ENCODE measurements around the gene IGLON5. TPM values are rescaled to one million over a fixed set of nuclear protein-coding genes. Genes with fewer than 3 reads are reported as not detected.

The IGLON5 gene
- total RNA-seq, 4 donors from 2014 or later = 0.27 TPM; not detected in 3

DNA sequence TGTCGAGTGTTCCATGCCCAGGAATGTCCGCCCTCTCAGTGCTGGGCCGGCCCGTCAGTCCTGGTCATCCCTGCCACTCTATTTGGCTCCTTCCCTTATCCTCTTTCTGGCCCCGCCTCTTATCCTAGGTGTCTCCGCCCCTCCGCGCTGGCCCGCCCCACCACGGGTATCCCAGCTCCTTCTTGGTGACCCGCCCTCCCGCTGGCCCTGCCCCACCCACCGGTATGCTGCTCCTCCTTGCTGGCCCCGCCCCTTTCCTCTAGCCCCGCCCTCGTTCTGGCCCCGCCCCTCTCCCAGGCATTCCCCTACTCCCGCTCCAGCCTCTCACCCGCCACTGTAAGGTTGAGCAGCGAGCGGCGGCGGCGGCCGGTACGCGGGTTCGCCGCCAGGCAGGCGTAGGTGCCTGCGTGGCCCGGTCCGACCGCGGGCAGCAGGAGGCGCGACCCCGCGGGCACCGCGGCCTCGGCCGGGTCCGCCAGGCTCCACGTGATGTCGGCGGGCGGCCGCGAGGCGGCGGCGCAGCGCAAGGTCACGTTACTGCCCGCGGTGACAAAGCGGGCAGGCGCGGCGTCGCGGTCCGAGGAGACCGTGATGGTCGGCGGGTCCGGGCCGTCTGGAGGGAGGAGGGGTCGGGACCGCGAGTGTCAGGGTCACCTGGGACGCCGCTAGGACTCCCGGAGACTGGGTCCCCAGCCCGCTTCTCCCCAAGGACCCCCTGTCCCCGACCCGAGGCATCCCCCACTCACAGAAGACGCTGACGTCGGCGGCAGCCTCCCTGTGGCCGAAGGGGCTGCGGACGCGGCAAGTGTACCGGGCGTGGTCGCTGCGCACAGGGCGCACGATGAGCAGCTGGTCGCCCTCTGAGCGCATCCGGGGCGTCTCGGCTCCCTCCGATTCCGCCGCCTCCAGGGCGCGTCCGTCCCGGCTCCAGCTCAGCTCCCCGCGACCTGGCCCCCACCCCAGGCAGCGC is 28.5 kb downstream of the IGLON5 start:
- peak; percentile 99 for DNase-seq
- 0 to 1% methylated on average over 4 to 93 of the region's 107 CpGs for WGBS, 2 donors (ENCODE audit: low coverage in 1 of 2)

GRCh38 chr19:51341066-51341465 is 29.6 kb downstream of the IGLON5 start:
- intact Hi-C loops (cut with DNase I; ENCODE audit: low total_unique reads) = no loop called here
- WGBS, 2 donors (ENCODE audit: low coverage in 1 of 2) = 92% methylated on average over 18 of the region's 18 CpGs; no CpG with 5 or more reads in 1 of the 2 donors
- in situ Hi-C loops (cut with MboI; ENCODE audit: low pct_ligation_motif_present in 1 of 4, low pct_unique_long_range_greater_than_20kb in 1 of 4, low sequenced_read_pairs in 3 of 4) = loop anchor here in 1 of 4 donors (25.0 kb wide), 1 partner anchor 96 kb away; no protein-coding TSS in a partner anchor
- H3K27me3 ChIP-seq = no peaks in the 10 kb centered on the region
- no peak for TF ChIP-seq POLR2A (IDR thresholded peaks at IDR 0.05)
- TF ChIP-seq CTCF (IDR thresholded peaks at IDR 0.05) = no peak
- TF ChIP-seq POLR2AphosphoS5 (IDR thresholded peaks at IDR 0.05) = no peak
- TF ChIP-seq EP300 (IDR thresholded peaks at IDR 0.05; ENCODE audit: low read depth) = no peak
- H3K36me3 ChIP-seq = no peaks in the 10 kb centered on the region
- H3K9me3 ChIP-seq = no peaks in the 10 kb centered on the region
- H3K4me3 ChIP-seq = no peak overlapping the region
- peaks cover 0 to 18% (median 12%) of the 10 kb centered on the region in 4 donors for H3K4me1 ChIP-seq
- no peak overlapping the region for H3K27ac ChIP-seq
- no peak for DNase-seq

More for the DNA sequence above, 28.5 kb downstream of the IGLON5 start:
- Histone ChIP-seq H3K9me3 (no peaks in the 10 kb centered on the region), H3K4me3 (peak overlapping the region; percentile 44 to 77 (median 60)), H3K36me3 (no peaks in the 10 kb centered on the region), H3K27ac (peak overlapping the region; percentile 80 to 93 (median 84)), H3K27me3 (no peaks in the 10 kb centered on the region), H3K4me1 (peaks cover 0 to 18% (median 12%) of the 10 kb centered on the region in 4 donors)
- in situ Hi-C loops (cut with MboI; ENCODE audit: low pct_ligation_motif_present in 1 of 4, low pct_unique_long_range_greater_than_20kb in 1 of 4, low sequenced_read_pairs in 3 of 4) (loop anchor here in 2 of 4 donors (10.0 to 25.0 kb wide), 2 partner anchors 85 to 97 kb away; no protein-coding TSS in a partner anchor), intact Hi-C loops (cut with DNase I; ENCODE audit: low total_unique reads) (loop anchor here (5.0 to 10.0 kb wide), 2 partner anchors 85 to 102 kb away; no protein-coding TSS in a partner anchor)
- TF ChIP-seq POLR2AphosphoS5 (IDR thresholded peaks at IDR 0.05) (peak; percentile 69 to 80 (median 78)), CTCF (IDR thresholded peaks at IDR 0.05) (peak; percentile 15 to 45 (median 33)), POLR2A (IDR thresholded peaks at IDR 0.05) (no peak), EP300 (IDR thresholded peaks at IDR 0.05; ENCODE audit: low read depth) (no peak)

DNA sequence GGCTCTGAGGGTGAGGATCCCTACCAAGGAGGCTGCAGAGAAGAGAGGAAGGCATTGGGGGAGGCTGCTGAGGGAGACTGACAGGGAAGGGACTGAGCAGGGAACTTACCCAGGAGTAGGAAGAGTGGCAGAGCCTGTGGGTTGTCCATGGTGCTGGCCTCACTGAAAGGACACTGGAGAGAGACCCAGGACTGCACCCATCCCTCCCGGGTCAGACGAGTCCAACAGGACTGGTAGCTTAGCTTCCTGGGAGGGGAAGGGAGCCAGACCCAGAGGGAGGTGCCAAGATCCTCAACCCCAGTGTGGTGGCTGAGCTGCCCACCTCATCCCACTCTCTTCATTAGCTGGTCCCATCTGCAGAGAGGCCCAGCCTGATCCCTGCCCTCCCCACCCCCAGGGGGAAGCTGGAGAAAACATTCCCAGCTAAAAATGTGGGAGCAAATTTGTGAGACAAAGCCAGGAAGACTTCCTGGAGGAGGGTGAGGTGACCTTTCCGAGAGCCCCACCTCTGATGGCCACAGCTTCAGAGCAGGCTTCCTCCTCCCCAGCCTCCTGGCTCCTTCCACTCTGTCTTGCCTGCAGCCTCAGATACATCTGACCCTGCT is 30.6 kb downstream of the IGLON5 start, which contains the start of gene VSIG10L:
Gene VSIG10L (minus strand): TSS at position 164 of the 605 bp plus-strand sequence. CDS start 15 bp downstream, at position 149.
- Histone ChIP-seq H3K9me3 (no peaks in the 10 kb centered on the region), H3K4me3 (no peak within 1 kb of the TSS), H3K4me1 (peaks cover 0 to 18% (median 12%) of the 10 kb centered on the region in 4 donors), H3K36me3 (no peaks in the 10 kb centered on the region), H3K27me3 (no peaks in the 10 kb centered on the region), H3K27ac (no peak within 1 kb of the TSS)
- WGBS, 2 donors (ENCODE audit: low coverage in 1 of 2) = 49% methylated on average over 3 of the region's 3 CpGs; no CpG with 5 or more reads in 1 of the 2 donors
- TF ChIP-seq POLR2AphosphoS5 (IDR thresholded peaks at IDR 0.05) (no peak), CTCF (IDR thresholded peaks at IDR 0.05) (no peak), POLR2A (IDR thresholded peaks at IDR 0.05) (no peak), EP300 (IDR thresholded peaks at IDR 0.05; ENCODE audit: low read depth) (no peak)
- intact Hi-C loops (cut with DNase I; ENCODE audit: low total_unique reads) (no loop called here), in situ Hi-C loops (cut with MboI; ENCODE audit: low pct_ligation_motif_present in 1 of 4, low pct_unique_long_range_greater_than_20kb in 1 of 4, low sequenced_read_pairs in 3 of 4) (loop anchor here in 1 of 4 donors (25.0 kb wide), 1 partner anchor 95 kb away; no protein-coding TSS in a partner anchor)
- DNase-seq = no peak
